ENCODE data around the gene MAGI1. TPM values are rescaled to one million over a fixed set of nuclear protein-coding genes. Genes with fewer than 3 reads are reported as not detected.

The MAGI1 gene
- total RNA-seq, 5 donors from 2014 or later (not counting 1 experiment from before 2014, with no cell fraction given): 0.23 to 0.63 (median 0.29) TPM

- Mint-ChIP-seq H3K36me3 (no peaks in the 10 kb centered on the region), H3K9me3 (peaks cover 0 to 13% (median 4%) of the 10 kb centered on the region in 3 donors), H3K4me3 (no peak overlapping the region), H3K27ac (no peak overlapping the region), H3K4me1 (no peaks in the 10 kb centered on the region), H3K27me3 (peaks cover 0 to 4% of the 10 kb centered on the region in 2 donors)
- no peaks in the 10 kb centered on the region for H3K4me1 ChIP-seq (ENCODE audit: control insufficient read depth in 1 of 2, extremely low read depth in 1 of 2, insufficient read depth in 2 of 2, low read length in 2 of 2)
- no peak for DNase-seq
- no peak for ATAC-seq (replicated peaks in 1 of 4)
- no peaks in the 10 kb centered on the region for H3K36me3 ChIP-seq (ENCODE audit: control insufficient read depth in 2 of 2, extremely low read depth in 1 of 2, insufficient read depth in 1 of 2, low read length in 1 of 2)
- 89% methylated on average over 2 of the region's 2 CpGs for WGBS (ENCODE audit: insufficient coverage)
- H3K27ac ChIP-seq (ENCODE audit: low read length): no peak overlapping the region
- no peak overlapping the region for H3K4me3 ChIP-seq (ENCODE audit: control insufficient read depth in 1 of 2, extremely low read depth in 1 of 2, low read length in 1 of 2)
- CTCF ChIA-PET: no interaction called here
- POLR2A ChIA-PET: no interaction called here
- no peaks in the 10 kb centered on the region for H3K27me3 ChIP-seq (replicated peaks in 1 of 2; ENCODE audit: control insufficient read depth in 2 of 2, extremely low read depth in 1 of 2, insufficient read depth in 2 of 2, low read length in 1 of 2)
- H3K9me3 ChIP-seq: no peaks in the 10 kb centered on the region
Measured at GRCh38 chr3:65919826-65920225, 118.9 kb downstream of the MAGI1 start.

- H3K4me1 ChIP-seq (ENCODE audit: control insufficient read depth in 1 of 2, extremely low read depth in 1 of 2, insufficient read depth in 2 of 2, low read length in 2 of 2): no peaks in the 10 kb centered on the region
- H3K27ac Mint-ChIP-seq: no peak overlapping the region
- 0% methylated on average over 1 of the region's 2 CpGs for WGBS (ENCODE audit: insufficient coverage)
- no peaks in the 10 kb centered on the region for H3K4me1 Mint-ChIP-seq
- H3K27me3 ChIP-seq (replicated peaks in 1 of 2; ENCODE audit: control insufficient read depth in 2 of 2, extremely low read depth in 1 of 2, insufficient read depth in 2 of 2, low read length in 1 of 2): no peaks in the 10 kb centered on the region
- no peak overlapping the region for H3K4me3 Mint-ChIP-seq
- ChIA-PET CTCF (no interaction called here), POLR2A (no interaction called here)
- ATAC-seq (replicated peaks in 1 of 4) (no peak), DNase-seq (no peak)
- no peaks in the 10 kb centered on the region for H3K36me3 Mint-ChIP-seq
- H3K4me3 ChIP-seq (ENCODE audit: control insufficient read depth in 1 of 2, extremely low read depth in 1 of 2, low read length in 1 of 2): no peak overlapping the region
- no peaks in the 10 kb centered on the region for H3K36me3 ChIP-seq (ENCODE audit: control insufficient read depth in 2 of 2, extremely low read depth in 1 of 2, insufficient read depth in 1 of 2, low read length in 1 of 2)
- H3K9me3 Mint-ChIP-seq: peaks cover 0 to 5% (median 4%) of the 10 kb centered on the region in 3 donors
- H3K27ac ChIP-seq (ENCODE audit: low read length): no peak overlapping the region
- no peaks in the 10 kb centered on the region for H3K27me3 Mint-ChIP-seq
- no peaks in the 10 kb centered on the region for H3K9me3 ChIP-seq
Measured at GRCh38 chr3:65915477-65915876, 123.2 kb downstream of the MAGI1 start.

GRCh38 chr3:65914740-65915367 is 123.9 kb downstream of the MAGI1 start:
- ChIA-PET CTCF (no interaction called here), POLR2A (no interaction called here)
- H3K27ac ChIP-seq (ENCODE audit: low read length): no peak overlapping the region
- H3K9me3 ChIP-seq: no peaks in the 10 kb centered on the region
- 93% methylated on average over 2 of the region's 3 CpGs for WGBS (ENCODE audit: insufficient coverage)
- H3K4me3 ChIP-seq (ENCODE audit: control insufficient read depth in 1 of 2, extremely low read depth in 1 of 2, low read length in 1 of 2): no peak overlapping the region
- H3K36me3 Mint-ChIP-seq: no peaks in the 10 kb centered on the region
- H3K27me3 Mint-ChIP-seq: no peaks in the 10 kb centered on the region
- H3K9me3 Mint-ChIP-seq: peaks cover 0 to 4% (median 4%) of the 10 kb centered on the region in 3 donors
- H3K4me1 Mint-ChIP-seq: no peaks in the 10 kb centered on the region
- no peak overlapping the region for H3K27ac Mint-ChIP-seq
- DNase-seq: no peak
- no peaks in the 10 kb centered on the region for H3K27me3 ChIP-seq (replicated peaks in 1 of 2; ENCODE audit: control insufficient read depth in 2 of 2, extremely low read depth in 1 of 2, insufficient read depth in 2 of 2, low read length in 1 of 2)
- no peaks in the 10 kb centered on the region for H3K4me1 ChIP-seq (ENCODE audit: control insufficient read depth in 1 of 2, extremely low read depth in 1 of 2, insufficient read depth in 2 of 2, low read length in 2 of 2)
- ATAC-seq (replicated peaks in 1 of 4): no peak
- no peak overlapping the region for H3K4me3 Mint-ChIP-seq
- H3K36me3 ChIP-seq (ENCODE audit: control insufficient read depth in 2 of 2, extremely low read depth in 1 of 2, insufficient read depth in 1 of 2, low read length in 1 of 2): no peaks in the 10 kb centered on the region

GRCh38 chr3:65914032-65914739 is 124.5 kb downstream of the MAGI1 start:
- WGBS (ENCODE audit: insufficient coverage): 84% methylated on average over 3 of the region's 5 CpGs
- POLR2A ChIA-PET: no interaction called here
- H3K36me3 Mint-ChIP-seq: no peaks in the 10 kb centered on the region
- no peaks in the 10 kb centered on the region for H3K4me1 Mint-ChIP-seq
- H3K27me3 ChIP-seq (replicated peaks in 1 of 2; ENCODE audit: control insufficient read depth in 2 of 2, extremely low read depth in 1 of 2, insufficient read depth in 2 of 2, low read length in 1 of 2): no peaks in the 10 kb centered on the region
- CTCF ChIA-PET: no interaction called here
- H3K27ac Mint-ChIP-seq: no peak overlapping the region
- no peak for ATAC-seq (replicated peaks in 1 of 4)
- H3K9me3 Mint-ChIP-seq: peaks cover 0 to 4% (median 0%) of the 10 kb centered on the region in 3 donors
- H3K9me3 ChIP-seq: no peaks in the 10 kb centered on the region
- DNase-seq: no peak
- H3K4me1 ChIP-seq (ENCODE audit: control insufficient read depth in 1 of 2, extremely low read depth in 1 of 2, insufficient read depth in 2 of 2, low read length in 2 of 2): no peaks in the 10 kb centered on the region
- H3K27me3 Mint-ChIP-seq: no peaks in the 10 kb centered on the region
- no peak overlapping the region for H3K4me3 Mint-ChIP-seq
- H3K27ac ChIP-seq (ENCODE audit: low read length): no peak overlapping the region
- H3K4me3 ChIP-seq (ENCODE audit: control insufficient read depth in 1 of 2, extremely low read depth in 1 of 2, low read length in 1 of 2): no peak overlapping the region
- no peaks in the 10 kb centered on the region for H3K36me3 ChIP-seq (ENCODE audit: control insufficient read depth in 2 of 2, extremely low read depth in 1 of 2, insufficient read depth in 1 of 2, low read length in 1 of 2)

- ChIA-PET CTCF (interaction anchor here in 1 of 2 donors (0.6 kb wide), 1 partner anchor 45 kb away, joined by 6 read pairs; no protein-coding TSS in a partner anchor), POLR2A (no interaction called here)
- H3K27ac ChIP-seq (ENCODE audit: low read length): no peak overlapping the region
- no peaks in the 10 kb centered on the region for H3K9me3 ChIP-seq
- ATAC-seq (replicated peaks in 1 of 4) (no peak), DNase-seq (no peak)
- WGBS (ENCODE audit: insufficient coverage): 100% methylated on average over 1 of the region's 1 CpG
- H3K36me3 ChIP-seq (ENCODE audit: control insufficient read depth in 2 of 2, extremely low read depth in 1 of 2, insufficient read depth in 1 of 2, low read length in 1 of 2): no peaks in the 10 kb centered on the region
- H3K9me3 Mint-ChIP-seq: peaks cover 0 to 3% (median 3%) of the 10 kb centered on the region in 3 donors
- no peaks in the 10 kb centered on the region for H3K27me3 ChIP-seq (replicated peaks in 1 of 2; ENCODE audit: control insufficient read depth in 2 of 2, extremely low read depth in 1 of 2, insufficient read depth in 2 of 2, low read length in 1 of 2)
- no peak overlapping the region for H3K4me3 ChIP-seq (ENCODE audit: control insufficient read depth in 1 of 2, extremely low read depth in 1 of 2, low read length in 1 of 2)
- no peaks in the 10 kb centered on the region for H3K27me3 Mint-ChIP-seq
- no peaks in the 10 kb centered on the region for H3K4me1 ChIP-seq (ENCODE audit: control insufficient read depth in 1 of 2, extremely low read depth in 1 of 2, insufficient read depth in 2 of 2, low read length in 2 of 2)
- no peak overlapping the region for H3K27ac Mint-ChIP-seq
- no peaks in the 10 kb centered on the region for H3K36me3 Mint-ChIP-seq
- H3K4me1 Mint-ChIP-seq: no peaks in the 10 kb centered on the region
- H3K4me3 Mint-ChIP-seq: no peak overlapping the region
Measured at GRCh38 chr3:65912647-65913046, 126.1 kb downstream of the MAGI1 start.

- peaks cover 0 to 4% (median 0%) of the 10 kb centered on the region in 3 donors for H3K9me3 Mint-ChIP-seq
- POLR2A ChIA-PET: no interaction called here
Measured at GRCh38 chr3:65908588-65908987, 130.1 kb downstream of the MAGI1 start.

More at GRCh38 chr3:65908588-65908987, 130.1 kb downstream of the MAGI1 start:
- Mint-ChIP-seq H3K27me3 (no peaks in the 10 kb centered on the region), H3K4me3 (no peak overlapping the region), H3K4me1 (no peaks in the 10 kb centered on the region), H3K27ac (no peak overlapping the region), H3K36me3 (no peaks in the 10 kb centered on the region)
- 80% methylated on average over 4 of the region's 4 CpGs for WGBS (ENCODE audit: insufficient coverage)
- no peaks in the 10 kb centered on the region for H3K36me3 ChIP-seq (ENCODE audit: control insufficient read depth in 2 of 2, extremely low read depth in 1 of 2, insufficient read depth in 1 of 2, low read length in 1 of 2)
- no peak overlapping the region for H3K4me3 ChIP-seq (ENCODE audit: control insufficient read depth in 1 of 2, extremely low read depth in 1 of 2, low read length in 1 of 2)
- H3K27me3 ChIP-seq (replicated peaks in 1 of 2; ENCODE audit: control insufficient read depth in 2 of 2, extremely low read depth in 1 of 2, insufficient read depth in 2 of 2, low read length in 1 of 2): no peaks in the 10 kb centered on the region
- no peak for ATAC-seq (replicated peaks in 1 of 4)
- no peak overlapping the region for H3K27ac ChIP-seq (ENCODE audit: low read length)
- H3K4me1 ChIP-seq (ENCODE audit: control insufficient read depth in 1 of 2, extremely low read depth in 1 of 2, insufficient read depth in 2 of 2, low read length in 2 of 2): no peaks in the 10 kb centered on the region
- H3K9me3 ChIP-seq: no peaks in the 10 kb centered on the region
- DNase-seq: no peak
- CTCF ChIA-PET: no interaction called here
